Fibroblast of pulmonary artery (primary cell): ENCODE results near the gene ELOVL6.
"Not testable (repeated sequence)": the region's sequence is repeated elsewhere in the genome, so short reads cannot be mapped to it uniquely, and the experiment has no call there.

Experiments used
- DNase-seq: peaks from one replicate; pipeline ENCODE4 v3.0.0-alpha.2; 2010; ENCODE audit warnings: low read depth
- H3K4me3 ChIP-seq: replicated peaks from 2 replicates; pipeline ENCODE4 v1.5.1; 2011; ENCODE audit warnings: low read depth, mild to moderate bottlenecking, control low read depth, low read length, moderate library complexity
- CTCF ChIP-seq: IDR thresholded peaks from 2 replicates; pipeline ENCODE4 v1.5.1; 2011; ENCODE audit warnings: mild to moderate bottlenecking, control low read depth, low read length, inconsistent platforms; ENCODE audit errors: missing control alignments

The ELOVL6 gene

GRCh38 chr4:110041735-110042134 is 156.7 kb downstream of the ELOVL6 start:
- no peak for DNase-seq

GRCh38 chr4:110039164-110039563 is 159.3 kb downstream of the ELOVL6 start:
- not testable (repeated sequence) for H3K4me3 ChIP-seq

More at GRCh38 chr4:110041735-110042134, 156.7 kb downstream of the ELOVL6 start:
- no peak for TF ChIP-seq CTCF
- H3K4me3 ChIP-seq, result no peak overlapping the region

GRCh38 chr4:110034026-110034393 is 164.4 kb downstream of the ELOVL6 start:
- no peak overlapping the region for H3K4me3 ChIP-seq
- TF ChIP-seq CTCF, result no peak
- no peak for DNase-seq

More at GRCh38 chr4:110039164-110039563, 159.3 kb downstream of the ELOVL6 start:
- DNase-seq, result not testable (repeated sequence)

- TF ChIP-seq CTCF, result no peak
- no peak for DNase-seq
- no peak overlapping the region for H3K4me3 ChIP-seq
Measured at GRCh38 chr4:110033355-110034025, 164.9 kb downstream of the ELOVL6 start.

GRCh38 chr4:110032603-110033002 is 165.8 kb downstream of the ELOVL6 start:
- TF ChIP-seq CTCF, result no peak
- no peak overlapping the region for H3K4me3 ChIP-seq
- DNase-seq, result no peak

GRCh38 chr4:110025718-110026117 is 172.7 kb downstream of the ELOVL6 start:
- H3K4me3 ChIP-seq, result no peak overlapping the region
- TF ChIP-seq CTCF, result no peak
- DNase-seq, result no peak

GRCh38 chr4:110025056-110025455 is 173.4 kb downstream of the ELOVL6 start:
- H3K4me3 ChIP-seq, result no peak overlapping the region
- TF ChIP-seq CTCF, result no peak
- no peak for DNase-seq
